ENCODE results near the gene IER5L. TPM values are rescaled to one million over a fixed set of nuclear protein-coding genes. Genes with fewer than 3 reads are reported as not detected.
"Not testable (repeated sequence)": the region's sequence is repeated elsewhere in the genome, so short reads cannot be mapped to it uniquely, and the experiment has no call there.

The IER5L gene
- total RNA-seq, 4 donors from 2014 or later = 1.8 to 31.0 (median 14.5) TPM

DNA sequence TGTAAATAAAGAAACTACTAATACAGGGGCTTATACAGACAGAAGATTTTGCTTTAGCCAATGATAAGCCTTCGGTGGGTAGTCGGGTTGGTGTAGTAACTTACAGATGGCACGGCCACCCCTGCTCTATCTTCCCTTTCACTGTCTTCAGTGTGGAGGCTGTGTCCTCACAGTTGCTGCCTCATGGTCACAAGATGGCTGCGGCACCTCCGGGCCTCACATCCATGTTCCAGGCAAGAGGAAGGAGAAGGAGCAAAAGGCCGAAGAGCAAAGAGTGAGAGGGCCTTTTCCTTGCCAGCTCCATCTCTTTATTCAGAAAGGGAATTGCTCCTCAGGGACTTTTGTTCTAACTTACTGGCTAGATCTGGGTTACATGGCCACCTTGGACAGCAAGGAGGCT, 22.2 kb upstream of the IER5L start:
- no peaks in the 10 kb centered on the region for H3K27me3 ChIP-seq
- H3K4me1 ChIP-seq = peaks cover 4 to 5% of the 10 kb centered on the region in 2 donors
- DNase-seq = no peak
- no peaks in the 10 kb centered on the region for H3K36me3 ChIP-seq
- H3K9me3 ChIP-seq = no peaks in the 10 kb centered on the region
- no peak overlapping the region for H3K4me3 ChIP-seq
- intact Hi-C loops (cut with DNase I; ENCODE audit: low total_unique reads) = no loop called here
- H3K27ac ChIP-seq = peak overlapping the region; percentile 26 to 89
- no peak for TF ChIP-seq POLR2A (IDR thresholded peaks at IDR 0.05)
- TF ChIP-seq, protein P1, sequence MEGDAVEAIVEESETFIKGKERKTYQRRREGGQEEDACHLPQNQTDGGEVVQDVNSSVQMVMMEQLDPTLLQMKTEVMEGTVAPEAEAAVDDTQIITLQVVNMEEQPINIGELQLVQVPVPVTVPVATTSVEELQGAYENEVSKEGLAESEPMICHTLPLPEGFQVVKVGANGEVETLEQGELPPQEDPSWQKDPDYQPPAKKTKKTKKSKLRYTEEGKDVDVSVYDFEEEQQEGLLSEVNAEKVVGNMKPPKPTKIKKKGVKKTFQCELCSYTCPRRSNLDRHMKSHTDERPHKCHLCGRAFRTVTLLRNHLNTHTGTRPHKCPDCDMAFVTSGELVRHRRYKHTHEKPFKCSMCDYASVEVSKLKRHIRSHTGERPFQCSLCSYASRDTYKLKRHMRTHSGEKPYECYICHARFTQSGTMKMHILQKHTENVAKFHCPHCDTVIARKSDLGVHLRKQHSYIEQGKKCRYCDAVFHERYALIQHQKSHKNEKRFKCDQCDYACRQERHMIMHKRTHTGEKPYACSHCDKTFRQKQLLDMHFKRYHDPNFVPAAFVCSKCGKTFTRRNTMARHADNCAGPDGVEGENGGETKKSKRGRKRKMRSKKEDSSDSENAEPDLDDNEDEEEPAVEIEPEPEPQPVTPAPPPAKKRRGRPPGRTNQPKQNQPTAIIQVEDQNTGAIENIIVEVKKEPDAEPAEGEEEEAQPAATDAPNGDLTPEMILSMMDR (IDR thresholded peaks at IDR 0.05) = no peak

DNA sequence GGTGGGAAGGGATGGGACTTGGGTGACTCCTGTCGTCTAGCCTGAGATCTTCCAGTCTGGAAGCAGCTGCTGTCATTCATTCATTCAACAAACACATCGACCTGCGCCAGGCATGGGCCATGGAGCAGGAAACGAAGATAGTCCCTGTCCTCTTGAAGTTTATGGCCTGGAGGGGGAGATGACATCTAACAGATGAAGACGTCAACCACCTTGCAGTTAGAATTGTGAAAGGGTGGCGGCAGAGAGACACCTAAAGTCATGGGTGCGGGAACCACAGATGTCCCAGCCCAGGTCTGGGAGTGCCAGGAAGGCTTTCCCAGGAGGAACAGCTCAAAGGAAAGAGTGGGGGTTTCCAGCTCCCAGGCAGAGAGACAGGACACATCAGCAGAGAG, 21.0 kb upstream of the IER5L start:
- no peak for DNase-seq
- TF ChIP-seq, protein P1 (IDR thresholded peaks at IDR 0.05) = no peak
- no peak for TF ChIP-seq POLR2A (IDR thresholded peaks at IDR 0.05)

DNA sequence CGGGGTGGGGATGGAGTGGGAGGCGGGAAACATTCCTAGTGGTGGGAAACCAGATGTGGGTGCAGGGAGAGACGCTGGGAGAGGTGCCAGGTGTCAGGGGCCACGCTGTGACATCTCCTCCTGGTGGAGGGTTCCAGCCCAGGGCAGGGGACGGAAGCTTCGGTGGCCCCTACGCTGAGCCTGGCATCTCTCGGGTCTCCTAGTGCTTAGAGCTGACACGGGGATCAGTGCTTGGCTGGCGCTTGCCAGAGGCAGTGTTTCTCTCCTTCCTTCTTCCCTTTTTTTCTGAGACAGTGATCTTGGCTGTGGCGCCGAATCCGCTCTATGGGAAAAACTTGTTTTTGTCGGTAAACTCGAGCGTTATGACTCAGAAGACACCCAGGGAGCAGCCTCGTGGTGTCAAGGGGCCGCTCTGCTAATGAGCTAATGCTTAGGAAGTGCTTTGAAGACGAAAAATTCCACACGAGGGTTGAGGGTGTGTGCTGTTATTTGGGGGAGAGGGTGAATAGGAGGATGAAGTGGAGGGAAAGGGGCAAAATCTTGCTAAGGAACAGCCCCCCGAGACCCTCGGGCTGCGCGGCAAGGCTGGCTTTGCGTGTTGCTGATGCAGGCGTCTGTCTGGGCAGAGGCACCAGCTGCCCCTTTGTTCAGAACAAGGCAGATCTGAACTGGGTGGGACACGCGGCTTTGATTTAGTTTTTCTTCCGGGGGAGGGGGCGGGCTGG, 20.4 kb upstream of the IER5L start:
- intact Hi-C loops (cut with DNase I; ENCODE audit: low total_unique reads) = no loop called here
- Histone ChIP-seq H3K27ac (peak overlapping the region; percentile 89 to 90), H3K4me3 (no peak overlapping the region)

More for the DNA sequence above, 21.0 kb upstream of the IER5L start:
- Histone ChIP-seq H3K4me3 (no peak overlapping the region), H3K4me1 (peaks cover 4 to 5% of the 10 kb centered on the region in 2 donors), H3K27ac (peak overlapping the region; percentile 89 to 90), H3K27me3 (no peaks in the 10 kb centered on the region), H3K9me3 (no peaks in the 10 kb centered on the region), H3K36me3 (no peaks in the 10 kb centered on the region)
- intact Hi-C loops (cut with DNase I; ENCODE audit: low total_unique reads) = no loop called here

DNA sequence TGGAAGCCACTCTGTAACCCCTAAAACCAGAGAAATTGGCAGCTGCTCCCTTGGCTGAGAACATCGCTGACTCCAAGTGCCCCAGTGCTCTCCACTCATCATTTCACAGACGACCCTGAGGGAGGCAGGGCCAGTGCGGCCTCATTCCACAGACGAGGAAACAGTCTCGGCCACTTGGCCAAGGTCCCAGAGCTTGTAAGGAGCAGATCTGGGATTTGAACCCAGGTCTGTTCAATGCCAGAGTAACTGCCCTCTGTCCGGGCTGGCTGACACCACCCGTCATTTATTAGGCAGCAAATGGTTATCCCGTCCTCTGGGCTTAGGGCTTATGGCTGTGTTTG, 19.9 kb upstream of the IER5L start:
- Histone ChIP-seq H3K9me3 (no peaks in the 10 kb centered on the region), H3K4me1 (peaks cover 0 to 5% of the 10 kb centered on the region in 2 donors), H3K36me3 (no peaks in the 10 kb centered on the region), H3K27me3 (no peaks in the 10 kb centered on the region), H3K27ac (peak overlapping the region; percentile 89 to 90), H3K4me3 (no peak overlapping the region)
- peak in 1 of 2 donors; percentile 52 for DNase-seq
- intact Hi-C loops (cut with DNase I; ENCODE audit: low total_unique reads) = no loop called here
- TF ChIP-seq, protein P1 (IDR thresholded peaks at IDR 0.05) = no peak
- TF ChIP-seq POLR2A (IDR thresholded peaks at IDR 0.05) = no peak

More for the DNA sequence above, 20.4 kb upstream of the IER5L start:
- Histone ChIP-seq H3K36me3 (no peaks in the 10 kb centered on the region), H3K9me3 (no peaks in the 10 kb centered on the region), H3K27me3 (no peaks in the 10 kb centered on the region), H3K4me1 (peaks cover 2 to 5% of the 10 kb centered on the region in 2 donors)
- TF ChIP-seq, protein P1 (IDR thresholded peaks at IDR 0.05) = peak in 1 of 4 experiments; percentile 34
- TF ChIP-seq POLR2A (IDR thresholded peaks at IDR 0.05) = peak in 1 of 2 donors; percentile 27
- peak; percentile 76 to 84 for DNase-seq

DNA sequence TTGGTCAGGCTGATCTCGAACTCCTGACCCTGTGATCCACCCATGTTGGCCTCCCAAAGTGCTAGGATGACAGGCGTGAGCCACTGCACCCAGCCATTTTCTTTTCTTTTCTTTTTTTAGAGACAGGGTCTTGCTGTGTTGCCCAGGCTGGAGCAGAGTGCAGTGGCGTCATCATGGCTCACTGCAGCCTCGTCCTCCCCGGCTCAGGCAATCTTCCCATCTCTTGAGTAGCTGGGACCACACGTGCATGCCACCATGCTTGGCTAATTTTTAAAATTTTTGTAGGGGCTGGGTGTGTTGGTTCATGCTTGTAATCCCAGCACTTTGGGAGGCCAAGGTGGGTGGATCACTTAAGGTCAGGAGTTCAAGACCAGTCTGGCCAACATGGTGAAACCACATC, 19.0 kb upstream of the IER5L start:
- H3K4me1 ChIP-seq; H3K4me3 ChIP-seq; H3K36me3 ChIP-seq; H3K9me3 ChIP-seq; H3K27me3 ChIP-seq; DNase-seq; intact Hi-C loops (cut with DNase I; ENCODE audit: low total_unique reads): not testable (repeated sequence)
- H3K27ac ChIP-seq = peak overlapping the region; percentile 89 to 90
